ENCODE results near the gene HYCC1.

GRCh38 chr7:23003505-23004246 lies 10.3 kb downstream of the HYCC1 start:
- TF ChIP-seq CTCF (IDR thresholded peaks at IDR 0.05) = no peak
- TF ChIP-seq EP300 (IDR thresholded peaks at IDR 0.05) = no peak
